Midbrain (tissue), 1 donor: ENCODE measurements around the gene ZNF205.
"Not testable (repeated sequence)": the region's sequence is repeated elsewhere in the genome, so short reads cannot be mapped to it uniquely, and the experiment has no call there.

ENCODE experiments used
- DNase-seq: peaks from one replicate; lab custom pipeline; 2025; lab: John Stamatoyannopoulos, UW

The ZNF205 gene

GRCh38 chr16:3131755-3132377, 19.5 kb downstream of the ZNF205 start:
- no peak for DNase-seq

DNA sequence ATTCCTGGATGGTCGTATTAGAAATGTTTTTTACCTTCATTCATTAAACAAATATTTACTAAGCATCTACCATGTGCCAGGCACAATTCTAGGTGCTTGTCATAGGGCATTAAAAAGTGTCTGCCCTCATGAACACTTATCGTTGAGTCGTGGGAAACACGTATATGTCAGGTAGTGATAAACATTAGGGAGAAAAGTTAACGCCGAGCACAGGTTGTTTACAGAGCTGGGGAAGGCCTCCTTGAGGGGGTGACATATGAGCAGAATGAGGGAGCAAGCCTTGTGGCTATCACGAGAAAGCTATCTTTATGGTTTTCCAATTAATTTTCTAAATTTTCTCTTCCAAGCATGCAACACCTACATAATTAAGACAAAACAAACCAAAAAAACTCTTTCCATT, 21.5 kb downstream of the ZNF205 start:
- DNase-seq, result no peak

GRCh38 chr16:3134338-3135125, 22.1 kb downstream of the ZNF205 start, which contains the start of gene ZNF213:
Gene ZNF213, plus strand, starts transcription at chr16:3135029. Its CDS starts 2,252 bp downstream, at chr16:3137281.
- DNase-seq, result peak; percentile 97

- DNase-seq, result no peak
Measured at GRCh38 chr16:3135126-3135715, 22.8 kb downstream of the ZNF205 start.

- no peak for DNase-seq
Measured at GRCh38 chr16:3137267-3137666, 24.9 kb downstream of the ZNF205 start.

DNA sequence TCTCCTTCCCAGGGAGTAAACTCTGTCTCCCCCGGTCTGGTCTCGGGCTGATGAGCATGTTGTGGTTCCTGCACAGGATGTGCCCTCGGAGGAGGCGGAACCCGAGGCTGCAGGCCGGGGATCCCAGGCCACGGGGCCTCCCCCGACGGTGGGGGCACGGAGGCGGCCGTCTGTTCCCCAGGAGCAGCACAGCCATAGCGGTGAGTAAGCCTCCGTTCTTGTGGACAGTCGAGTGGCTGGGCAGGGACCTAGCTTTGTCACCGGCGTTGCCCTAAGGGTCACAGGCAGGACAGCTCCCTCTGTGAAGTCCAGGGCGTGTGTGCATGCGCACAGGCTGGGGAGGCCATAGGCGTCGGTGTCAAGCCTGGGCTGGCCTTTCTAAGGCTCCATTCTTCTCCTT, 26.0 kb downstream of the ZNF205 start:
- no peak for DNase-seq

DNA sequence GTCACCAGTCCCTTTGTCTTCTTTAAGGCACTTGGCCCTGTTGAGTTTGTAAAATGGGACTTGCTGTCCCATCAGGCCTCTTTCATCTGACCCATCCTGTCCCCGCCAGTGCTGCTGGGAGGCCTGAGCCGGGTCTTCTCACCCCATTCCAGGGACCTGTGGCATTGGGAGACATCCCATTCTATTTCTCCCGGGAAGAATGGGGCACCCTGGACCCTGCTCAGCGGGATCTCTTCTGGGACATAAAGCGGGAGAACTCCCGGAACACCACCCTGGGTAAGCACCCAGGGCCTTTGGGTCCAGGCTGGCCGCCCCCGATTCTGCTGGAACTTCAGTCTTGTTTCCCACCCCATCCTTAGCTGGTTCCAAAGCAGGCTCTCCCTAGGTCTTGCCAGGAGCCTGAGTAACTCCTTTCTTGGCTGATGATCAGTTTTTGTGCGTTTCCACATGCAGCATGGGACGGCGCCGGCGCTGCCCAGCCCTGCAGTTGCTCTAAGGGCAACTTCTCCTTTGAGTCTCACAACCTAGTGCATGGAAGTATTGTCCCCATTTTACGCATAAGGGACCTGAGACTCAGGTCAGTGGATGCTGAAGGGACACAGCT, 26.5 kb downstream of the ZNF205 start:
- no peak for DNase-seq

- DNase-seq, result not testable (repeated sequence)
Measured at GRCh38 chr16:3139561-3139960, 27.2 kb downstream of the ZNF205 start.

DNA sequence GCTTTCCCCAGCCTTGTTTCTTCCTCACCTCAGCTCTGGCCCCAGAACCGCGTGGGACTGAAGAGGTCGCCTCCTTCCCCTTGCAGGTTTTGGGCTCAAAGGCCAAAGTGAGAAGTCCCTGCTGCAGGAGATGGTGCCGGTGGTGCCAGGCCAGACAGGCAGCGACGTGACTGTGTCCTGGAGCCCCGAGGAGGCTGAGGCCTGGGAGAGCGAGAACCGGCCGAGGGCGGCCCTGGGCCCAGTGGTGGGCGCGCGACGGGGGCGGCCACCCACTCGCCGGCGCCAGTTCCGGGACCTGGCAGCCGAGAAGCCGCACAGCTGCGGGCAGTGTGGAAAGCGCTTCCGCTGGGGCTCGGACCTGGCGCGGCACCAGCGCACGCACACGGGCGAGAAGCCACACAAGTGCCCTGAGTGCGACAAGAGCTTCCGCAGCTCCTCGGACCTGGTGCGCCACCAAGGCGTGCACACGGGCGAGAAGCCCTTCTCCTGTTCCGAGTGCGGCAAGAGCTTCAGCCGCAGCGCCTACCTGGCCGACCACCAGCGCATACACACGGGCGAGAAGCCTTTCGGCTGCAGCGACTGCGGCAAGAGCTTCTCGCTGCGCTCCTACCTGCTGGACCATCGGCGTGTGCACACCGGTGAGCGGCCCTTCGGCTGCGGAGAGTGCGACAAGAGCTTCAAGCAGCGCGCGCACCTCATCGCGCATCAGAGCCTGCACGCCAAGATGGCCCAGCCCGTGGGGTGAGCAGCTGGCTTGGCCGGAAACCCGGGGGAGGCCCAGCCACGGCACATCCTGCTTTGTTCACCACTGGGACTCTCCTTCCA, 28.4 kb downstream of the ZNF205 start:
- no peak for DNase-seq

GRCh38 chr16:3141781-3142311, 29.5 kb downstream of the ZNF205 start:
- no peak for DNase-seq

- no peak for DNase-seq
Measured at GRCh38 chr16:3142327-3142726, 29.9 kb downstream of the ZNF205 start.

GRCh38 chr16:3142770-3143169, 30.4 kb downstream of the ZNF205 start:
- no peak for DNase-seq

GRCh38 chr16:3143189-3143588, 30.8 kb downstream of the ZNF205 start:
- no peak for DNase-seq

DNA sequence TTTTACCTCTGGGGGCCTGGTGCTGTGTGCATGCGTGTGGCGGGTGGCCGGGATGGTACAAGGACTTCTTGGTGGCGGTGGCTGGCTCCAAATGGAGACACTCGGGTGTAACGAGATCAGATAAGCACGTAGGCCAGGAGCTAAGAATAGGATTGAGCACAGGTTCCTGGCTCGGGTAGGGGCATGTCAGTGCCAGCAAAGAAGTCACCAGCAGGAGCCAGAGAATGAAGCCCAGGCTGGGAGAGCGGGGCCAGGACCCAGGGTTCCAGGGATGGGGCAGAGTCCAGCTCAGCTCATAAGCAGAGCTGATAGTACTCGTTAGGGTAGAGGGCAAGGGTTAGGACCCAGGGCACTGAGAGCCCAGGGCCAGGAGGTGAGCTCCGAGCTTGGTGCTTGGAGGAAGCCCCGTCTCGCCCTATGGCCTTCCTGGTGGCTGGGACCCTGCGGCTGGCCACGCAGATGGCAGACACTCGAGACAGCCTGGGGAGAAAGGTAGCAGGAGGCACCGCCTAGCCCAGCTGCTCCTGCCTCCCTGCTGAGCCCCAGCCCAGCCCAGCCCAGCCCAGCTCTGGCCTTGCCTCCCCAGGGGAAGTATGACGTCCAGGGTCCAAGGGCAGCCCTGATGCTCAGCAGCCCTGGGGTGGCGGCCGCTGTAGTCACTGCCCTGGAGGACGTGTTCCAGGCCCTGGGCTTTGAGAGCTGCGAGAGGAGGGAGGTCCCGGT, 31.4 kb downstream of the ZNF205 start:
- DNase-seq, result no peak

- no peak for DNase-seq
Measured at GRCh38 chr16:3144321-3144983, 32.1 kb downstream of the ZNF205 start.

GRCh38 chr16:3145151-3145550, 32.8 kb downstream of the ZNF205 start:
- no peak for DNase-seq

DNA sequence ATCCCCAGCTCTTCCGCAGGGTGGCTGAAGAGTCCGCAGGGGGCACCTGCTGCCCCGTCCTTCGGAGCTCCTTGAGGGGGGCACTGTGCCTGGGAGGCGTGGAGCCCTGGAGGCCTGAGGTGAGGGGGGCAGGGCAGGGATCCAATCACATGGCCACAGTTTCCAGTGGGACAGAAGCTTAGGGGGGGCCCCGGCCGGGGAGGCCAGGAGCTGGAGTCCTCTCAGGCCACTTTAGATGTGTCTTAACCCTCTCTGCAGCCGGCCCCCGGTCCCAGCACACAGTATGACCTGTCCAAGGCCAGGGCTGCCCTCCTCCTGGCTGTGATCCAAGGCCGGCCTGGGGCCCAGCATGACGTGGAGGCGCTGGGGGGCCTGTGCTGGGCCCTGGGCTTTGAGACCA, 33.3 kb downstream of the ZNF205 start:
- no peak for DNase-seq

DNA sequence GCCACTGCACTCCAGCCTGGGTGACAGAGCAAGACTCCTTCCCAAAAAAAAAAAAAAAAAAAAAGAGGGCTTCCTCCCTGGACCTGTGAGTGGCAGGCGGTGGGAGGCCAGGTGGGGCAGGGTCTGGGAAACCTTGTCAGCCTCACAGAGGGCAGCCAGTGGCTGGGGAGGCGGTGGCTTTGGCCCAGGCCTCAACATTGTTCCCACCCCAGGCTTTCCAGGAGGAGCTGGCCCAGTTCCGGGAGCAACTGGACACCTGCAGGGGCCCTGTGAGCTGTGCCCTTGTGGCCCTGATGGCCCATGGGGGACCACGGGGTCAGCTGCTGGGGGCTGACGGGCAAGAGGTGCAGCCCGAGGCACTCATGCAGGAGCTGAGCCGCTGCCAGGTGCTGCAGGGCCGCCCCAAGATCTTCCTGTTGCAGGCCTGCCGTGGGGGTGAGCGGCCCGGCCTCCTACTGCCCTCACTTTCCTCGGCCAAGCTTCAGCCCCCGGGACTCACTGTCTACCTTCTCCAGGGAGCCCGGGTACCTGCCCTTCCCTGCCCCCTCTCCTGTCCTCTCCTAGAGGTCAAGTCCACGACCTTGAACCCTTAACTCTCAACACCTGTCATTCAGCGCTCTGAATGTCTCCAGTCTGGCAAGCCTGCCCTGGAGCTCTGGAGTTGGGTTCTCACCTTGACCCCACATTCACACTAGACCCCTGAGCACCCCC, 34.8 kb downstream of the ZNF205 start:
- no peak for DNase-seq

DNA sequence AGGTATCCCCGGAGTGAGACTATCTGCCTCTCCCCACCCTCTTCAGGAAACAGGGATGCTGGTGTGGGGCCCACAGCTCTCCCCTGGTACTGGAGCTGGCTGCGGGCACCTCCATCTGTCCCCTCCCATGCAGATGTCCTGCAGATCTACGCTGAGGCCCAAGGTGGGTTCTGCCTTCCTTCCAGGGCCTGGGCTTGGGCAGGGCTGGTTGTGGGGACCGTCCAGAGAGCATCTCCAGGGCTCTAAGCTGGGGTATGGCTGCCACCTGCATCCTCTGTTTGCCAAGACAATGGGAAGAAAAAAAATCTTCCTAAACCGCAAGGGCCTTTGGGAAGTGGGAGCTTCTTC, 35.3 kb downstream of the ZNF205 start:
- no peak for DNase-seq
